K562 (cell line): ENCODE data around the gene YBX1. TPM values are rescaled to one million over a fixed set of nuclear protein-coding genes. Genes with fewer than 3 reads are reported as not detected.

Experiments
- ARID4B ChIP-seq: sonication (generic); formaldehyde crosslinking; IDR thresholded peaks from 2 replicates; pipeline ENCODE4 v1.8.0; 2022; ENCODE audit warnings: mild to moderate bottlenecking, missing genetic modification reagents
- CCNT2 ChIP-seq: IDR thresholded peaks from 2 replicates; pipeline ENCODE4 v1.6.1; 2011; ENCODE audit warnings: borderline replicate concordance, low read depth, mild to moderate bottlenecking, moderate library complexity, mixed read lengths, low read length; ENCODE audit not compliant: insufficient read length; ENCODE audit errors: extremely low read depth
- GTF2A2 ChIP-seq: IDR thresholded peaks from 2 replicates; pipeline ENCODE4 v1.6.1; 2016; ENCODE audit warnings: mild to moderate bottlenecking, missing genetic modification characterization, missing compliant biosample characterization
- LARP7 ChIP-seq: fragments of 450-650 bp; IDR thresholded peaks from 2 replicates; pipeline ENCODE4 v1.6.1; 2016
- LCOR ChIP-seq: sonication (generic); formaldehyde crosslinking; IDR thresholded peaks from 2 replicates; pipeline ENCODE4 v1.8.0; 2022; ENCODE audit warnings: mild to moderate bottlenecking, missing genetic modification reagents
- MIER1 ChIP-seq: fragments of 450-650 bp; IDR thresholded peaks from 2 replicates; pipeline ENCODE4 v1.6.1; 2016; ENCODE audit warnings: antibody characterized with exemption, mild to moderate bottlenecking, low read depth
- MXD1 ChIP-seq: fragments of 250-450 bp; sonication (Bioruptor Pico); IDR thresholded peaks from 2 replicates; pipeline ENCODE4 v1.8.0; 2021; ENCODE audit warnings: borderline replicate concordance, mild to moderate bottlenecking, moderate library complexity; ENCODE audit not compliant: poor library complexity, severe bottlenecking
- MYBL2 ChIP-seq, 2 experiments: fragments of 450-650 bp in 1 of 2; sonication (generic) in 1 of 2; formaldehyde crosslinking in 1 of 2; IDR thresholded peaks; 2 replicates each; pipeline versions ENCODE4 v1.6.1 to v1.8.1; 2017 to 2022; ENCODE audit warnings: borderline replicate concordance in 1 of 2, inconsistent platforms in 1 of 2, low read depth in 1 of 2, mild to moderate bottlenecking in 1 of 2, missing genetic modification reagents in 1 of 2, moderate library complexity in 1 of 2
- NCOA4 ChIP-seq: fragments of 450-650 bp; IDR thresholded peaks from 2 replicates; pipeline ENCODE4 v1.6.1; 2018; ENCODE audit warnings: mild to moderate bottlenecking; ENCODE audit not compliant: partially characterized antibody
- POLR2H ChIP-seq: IDR thresholded peaks from 2 replicates; pipeline ENCODE4 v1.6.1; 2016; ENCODE audit warnings: missing genetic modification characterization, low read depth, mild to moderate bottlenecking, control low read depth, missing compliant biosample characterization, moderate library complexity
- RBM14 ChIP-seq: fragments of 200-400 bp; formaldehyde crosslinking; IDR thresholded peaks from 2 replicates; pipeline ENCODE4 v1.6.1; 2018; ENCODE audit warnings: low read depth, mild to moderate bottlenecking, low read length, moderate library complexity, borderline replicate concordance; ENCODE audit not compliant: insufficient read depth
- RFX1 ChIP-seq: fragments of 450-650 bp; IDR thresholded peaks from 2 replicates; pipeline ENCODE4 v1.6.1; 2016; ENCODE audit warnings: mild to moderate bottlenecking, moderate library complexity
- RHOXF2B ChIP-seq: fragments of 250-450 bp; sonication (Bioruptor Pico); conservative IDR thresholded peaks from 2 replicates; pipeline ENCODE4 v1.5.1; 2021
- SAFB ChIP-seq: fragments of 200-400 bp; formaldehyde crosslinking; IDR thresholded peaks from 2 replicates; pipeline ENCODE4 v1.6.1; 2017; ENCODE audit warnings: low read depth, low read length, borderline replicate concordance
- SRF ChIP-seq, 2 experiments: fragments of 250-450, 450-650 bp in 1 of 2; sonication (Bioruptor Pico) in 1 of 2; sonication (generic) in 1 of 2; formaldehyde crosslinking; IDR thresholded peaks; 2 replicates each; pipeline versions ENCODE4 v1.5.0 to v1.5.1; 2020 to 2022; ENCODE audit warnings: mild to moderate bottlenecking in 1 of 2, missing genetic modification reagents in 1 of 2
- STAT6 ChIP-seq: sonication (generic); formaldehyde crosslinking; IDR thresholded peaks from 2 replicates; pipeline ENCODE4 v1.8.1; 2023; ENCODE audit warnings: mild to moderate bottlenecking, missing genetic modification reagents
- TFAP4 ChIP-seq: sonication (generic); formaldehyde crosslinking; IDR thresholded peaks from 2 replicates; pipeline ENCODE4 v1.8.0; 2022; ENCODE audit warnings: missing genetic modification reagents, mild to moderate bottlenecking, moderate library complexity, borderline replicate concordance
- TRIM24 ChIP-seq, 2 experiments: fragments of 450-650 bp; IDR thresholded peaks; 2 replicates each; pipeline ENCODE4 v1.6.1; 2016
- ZNF316 ChIP-seq: fragments of 450-650 bp; IDR thresholded peaks from 2 replicates; pipeline ENCODE4 v1.6.1; 2016
- polyA plus RNA-seq, 8 experiments: library from polyadenylated mRNA; depleted of rRNA in 4 of 8; stranded (reverse) in 5 of 8; unstranded in 3 of 8; fragments of >200 nt; fragmentation: Nextera tagmentation in 2 of 8; fragmentation: Illumina TruSeq in 1 of 8; extraction: Ambion mirVana in 2 of 8; extraction: Trizol in 1 of 8; gene quantifications; 2 replicates each; pipeline versions ENCODE4 v1.2.1 to v1.2.3, GENCODE V29; 2011 to 2014; ENCODE audit warnings: inconsistent platforms in 1 of 8, missing spikeins in 1 of 8
- total RNA-seq, 7 experiments: library from RNA; depleted of rRNA in 6 of 7; stranded (reverse); fragments of >200 nt in 6 of 7; fragmentation: Illumina TruSeq in 2 of 7; extraction: Trizol in 2 of 7; gene quantifications; 2 replicates each; pipeline versions ENCODE4 v1.2.1 to v1.2.3, GENCODE V29; 2011 to 2021; ENCODE audit warnings: low replicate concordance in 1 of 7

The YBX1 gene
- total and polyA plus RNA-seq, 9 of the 15 experiments (the other 6 are each of a cell fraction or from before 2014, with no cell fraction given), result 363 to 1,955 (median 1,216) TPM

GRCh38 chr1:42681741-42682483, at the start of gene YBX1 (continued):
- TF ChIP-seq LCOR (CRISPR knock-in tag), result no peak; the same call in 1 of the 2 replicates
- peak; percentile 80; the same call in 1 of the 2 replicates for TF ChIP-seq TFAP4 (CRISPR knock-in tag)
- peak; percentile 94 for TF ChIP-seq POLR2H (tag)
- peak; percentile 80 for TF ChIP-seq ARID4B (CRISPR knock-in tag)
- peak in 1 of 2 experiments; percentile 19; a peak in 1 of 4 replicates for TF ChIP-seq SRF (CRISPR knock-in tag; IDR thresholded peaks at IDR 0.05)
- TF ChIP-seq STAT6 (CRISPR knock-in tag), result peak; percentile 34; the same call in 1 of the 2 replicates
- TF ChIP-seq MXD1, result peak; percentile 72
- TF ChIP-seq RFX1, result peak; percentile 25; the same call in 1 of the 2 replicates
- no peak for TF ChIP-seq MIER1
- TF ChIP-seq LARP7, result no peak
- no peak for TF ChIP-seq RHOXF2B (CRISPR knock-in tag)
- TF ChIP-seq TRIM24 (IDR thresholded peaks at IDR 0.05), result no peak
- no peak for TF ChIP-seq NCOA4
- TF ChIP-seq SAFB, result no peak
- TF ChIP-seq RBM14, result no peak
- TF ChIP-seq GTF2A2 (tag), result no peak
- TF ChIP-seq ZNF316, result no peak
- no peak for TF ChIP-seq CCNT2
- peak; percentile 84 for TF ChIP-seq MYBL2 (IDR thresholded peaks at IDR 0.05; ENCODE audit: low read depth)
- no peak for TF ChIP-seq MYBL2 (CRISPR knock-in tag; IDR thresholded peaks at IDR 0.05; ENCODE audit: borderline replicate concordance)
